Duodenal mucosa (tissue), 2 donors: ENCODE results near the gene ULK2.

Source experiments
- H3K27ac ChIP-seq: one replicate; pipeline ENCODE4 v1.7.0; 2013; ENCODE audit warnings: low read depth, low read length
- H3K27me3 ChIP-seq, 2 donors: one replicate each; pipeline ENCODE4 v1.7.0; 2013; ENCODE audit warnings: low read length in 2 of 2, control low read depth in 1 of 2; ENCODE audit not compliant: insufficient read depth in 2 of 2, control insufficient read depth in 1 of 2
- H3K36me3 ChIP-seq, 2 donors: one replicate each; pipeline ENCODE4 v1.7.0; 2013; ENCODE audit warnings: low read length in 2 of 2, control low read depth in 1 of 2; ENCODE audit not compliant: insufficient read depth in 2 of 2, control insufficient read depth in 1 of 2
- H3K4me1 ChIP-seq, 2 donors: one replicate each; pipeline ENCODE4 v1.7.0; 2013; ENCODE audit warnings: low read length in 2 of 2, control low read depth in 1 of 2; ENCODE audit not compliant: insufficient read depth in 2 of 2, control insufficient read depth in 1 of 2
- H3K4me3 ChIP-seq, 2 donors: one replicate each; pipeline ENCODE4 v1.7.0; 2013; ENCODE audit warnings: low read length in 2 of 2, low read depth in 1 of 2
- H3K9ac ChIP-seq, 2 donors: one replicate each; pipeline ENCODE4 v1.7.0; 2013; ENCODE audit warnings: low read length in 2 of 2, low read depth in 1 of 2
- H3K9me3 ChIP-seq, 2 donors: one replicate each; pipeline ENCODE4 v1.7.0; 2013; ENCODE audit warnings: low read length in 2 of 2, control low read depth in 1 of 2; ENCODE audit not compliant: control insufficient read depth in 1 of 2

Gene ULK2

GRCh38 chr17:19867329-19868078, at the start of gene ULK2:
Gene ULK2 (minus strand): TSS chr17:19867936. CDS start chr17:19867417, 519 bp downstream.
- Histone ChIP-seq H3K4me1 (peaks cover 4 to 6% of the 10 kb centered on the region in 2 donors), H3K9me3 (no peaks in the 10 kb centered on the region), H3K27ac (peak within 1 kb of the TSS; percentile 22), H3K27me3 (no peaks in the 10 kb centered on the region), H3K36me3 (no peaks in the 10 kb centered on the region), H3K9ac (peak within 1 kb of the TSS; percentile 63 to 69), H3K4me3 (peak within 1 kb of the TSS; percentile 77 to 85)

- no peaks in the 10 kb centered on the region for H3K4me1 ChIP-seq
- H3K9ac ChIP-seq: no peak overlapping the region
- H3K27me3 ChIP-seq: no peaks in the 10 kb centered on the region
- peaks cover 13 to 60% of the 10 kb centered on the region in 2 donors for H3K36me3 ChIP-seq
- no peaks in the 10 kb centered on the region for H3K9me3 ChIP-seq
- no peak overlapping the region for H3K4me3 ChIP-seq
- no peak overlapping the region for H3K27ac ChIP-seq
Measured at GRCh38 chr17:19915245-19915978, 47.7 kb upstream of the ULK2 start.

GRCh38 chr17:19911033-19911432, 43.3 kb upstream of the ULK2 start:
- no peaks in the 10 kb centered on the region for H3K9me3 ChIP-seq
- no peak overlapping the region for H3K4me3 ChIP-seq
- no peaks in the 10 kb centered on the region for H3K27me3 ChIP-seq
- H3K36me3 ChIP-seq: peaks cover 22 to 73% of the 10 kb centered on the region in 2 donors
- H3K4me1 ChIP-seq: no peaks in the 10 kb centered on the region
- no peak overlapping the region for H3K9ac ChIP-seq
- H3K27ac ChIP-seq: no peak overlapping the region

GRCh38 chr17:19909139-19909538, 41.4 kb upstream of the ULK2 start:
- H3K9ac ChIP-seq: no peak overlapping the region
- no peak overlapping the region for H3K4me3 ChIP-seq
- no peak overlapping the region for H3K27ac ChIP-seq
- no peaks in the 10 kb centered on the region for H3K27me3 ChIP-seq
- H3K36me3 ChIP-seq: peaks cover 29 to 69% of the 10 kb centered on the region in 2 donors
- H3K4me1 ChIP-seq: no peaks in the 10 kb centered on the region
- no peaks in the 10 kb centered on the region for H3K9me3 ChIP-seq

- H3K9me3 ChIP-seq: no peaks in the 10 kb centered on the region
- H3K4me3 ChIP-seq: no peak overlapping the region
- no peaks in the 10 kb centered on the region for H3K27me3 ChIP-seq
- H3K4me1 ChIP-seq: no peaks in the 10 kb centered on the region
- H3K27ac ChIP-seq: no peak overlapping the region
- no peak overlapping the region for H3K9ac ChIP-seq
- H3K36me3 ChIP-seq: peaks cover 36 to 61% of the 10 kb centered on the region in 2 donors
Measured at GRCh38 chr17:19905502-19905901, 37.8 kb upstream of the ULK2 start.

GRCh38 chr17:19904924-19905323, 37.2 kb upstream of the ULK2 start:
- Histone ChIP-seq H3K36me3 (peaks cover 38 to 60% of the 10 kb centered on the region in 2 donors), H3K27ac (no peak overlapping the region), H3K4me1 (no peaks in the 10 kb centered on the region), H3K9ac (no peak overlapping the region), H3K27me3 (no peaks in the 10 kb centered on the region), H3K9me3 (no peaks in the 10 kb centered on the region), H3K4me3 (no peak overlapping the region)

- H3K36me3 ChIP-seq: peaks cover 38 to 55% of the 10 kb centered on the region in 2 donors
Measured at GRCh38 chr17:19904412-19904811, 36.7 kb upstream of the ULK2 start.

GRCh38 chr17:19900809-19901208, 33.1 kb upstream of the ULK2 start:
- no peak overlapping the region for H3K9ac ChIP-seq
- no peak overlapping the region for H3K4me3 ChIP-seq
- no peaks in the 10 kb centered on the region for H3K27me3 ChIP-seq
- peaks cover 23% of the 10 kb centered on the region in 2 donors for H3K36me3 ChIP-seq
- H3K4me1 ChIP-seq: peaks cover 6 to 10% of the 10 kb centered on the region in 2 donors
- no peaks in the 10 kb centered on the region for H3K9me3 ChIP-seq
- H3K27ac ChIP-seq: no peak overlapping the region

More at GRCh38 chr17:19904412-19904811, 36.7 kb upstream of the ULK2 start:
- Histone ChIP-seq H3K27ac (no peak overlapping the region), H3K9ac (no peak overlapping the region), H3K4me3 (no peak overlapping the region), H3K9me3 (no peaks in the 10 kb centered on the region), H3K4me1 (no peaks in the 10 kb centered on the region), H3K27me3 (no peaks in the 10 kb centered on the region)

GRCh38 chr17:19897903-19898302, 30.2 kb upstream of the ULK2 start:
- no peaks in the 10 kb centered on the region for H3K27me3 ChIP-seq
- H3K4me3 ChIP-seq: no peak overlapping the region
- no peak overlapping the region for H3K27ac ChIP-seq
- H3K4me1 ChIP-seq: peaks cover 6 to 10% of the 10 kb centered on the region in 2 donors
- no peak overlapping the region for H3K9ac ChIP-seq
- H3K9me3 ChIP-seq: no peaks in the 10 kb centered on the region
- H3K36me3 ChIP-seq: peaks cover 6 to 10% of the 10 kb centered on the region in 2 donors

- Histone ChIP-seq H3K9me3 (no peaks in the 10 kb centered on the region), H3K27me3 (no peaks in the 10 kb centered on the region), H3K4me1 (peaks cover 6 to 10% of the 10 kb centered on the region in 2 donors), H3K4me3 (no peak overlapping the region), H3K27ac (no peak overlapping the region), H3K36me3 (peaks cover 3 to 10% of the 10 kb centered on the region in 2 donors), H3K9ac (no peak overlapping the region)
Measured at GRCh38 chr17:19897090-19897837, 29.5 kb upstream of the ULK2 start.
